OCI-LY7 (cell line): ENCODE measurements around the gene GNG7.

Experiments used
- CTCF ChIP-seq: fragments of 200-600 bp; sonication (generic); conservative IDR thresholded peaks from 2 replicates; pipeline ENCODE4 v1.5.1; 2014; ENCODE audit warnings: mild to moderate bottlenecking, antibody characterized with exemption, low read length, moderate library complexity, mixed read lengths
- EZH2phosphoT487 ChIP-seq: fragments of 200-600 bp; sonication (generic); IDR thresholded peaks from 2 replicates; pipeline ENCODE4 v1.6.1; 2018; ENCODE audit warnings: low read depth, borderline replicate concordance, mild to moderate bottlenecking, mixed run types, antibody characterized with exemption, low read length, moderate library complexity, mixed read lengths

- TF ChIP-seq EZH2phosphoT487 (no peak), CTCF (no peak)
Observed at GRCh38 chr19:2527171-2527570, 175.3 kb downstream of the GNG7 start.
